NCI-H345 treated with DMSO at 0.1 percent for 48 hours (cell line): ENCODE measurements around the gene POLL.

Experiments
- DNase-seq: peaks from one replicate; lab custom pipeline; 2025; ENCODE audit not compliant: unreplicated experiment; lab: John Stamatoyannopoulos, UW

The POLL gene

GRCh38 chr10:101560298-101561067 is 27.6 kb downstream of the POLL start:
- no peak for DNase-seq

GRCh38 chr10:101559596-101560297 is 28.3 kb downstream of the POLL start:
- DNase-seq: no peak

GRCh38 chr10:101558671-101559595 is 29.1 kb downstream of the POLL start:
- DNase-seq: no peak

GRCh38 chr10:101558204-101558603 is 29.9 kb downstream of the POLL start:
- no peak for DNase-seq

GRCh38 chr10:101557541-101557940 is 30.5 kb downstream of the POLL start:
- no peak for DNase-seq

GRCh38 chr10:101552442-101552841 is 35.6 kb downstream of the POLL start:
- DNase-seq: no peak

GRCh38 chr10:101550965-101551364 is 37.1 kb downstream of the POLL start:
- no peak for DNase-seq

GRCh38 chr10:101545898-101546297 is 42.2 kb downstream of the POLL start:
- DNase-seq: no peak

- DNase-seq: peak; percentile 71
These were observed 49.6 kb downstream of the POLL start for GRCh38 chr10:101538446-101538845.

- no peak for DNase-seq
These were observed 51.3 kb downstream of the POLL start for GRCh38 chr10:101536800-101537199.

GRCh38 chr10:101535949-101536348 is 52.1 kb downstream of the POLL start:
- DNase-seq: no peak

GRCh38 chr10:101529725-101530553 is 58.1 kb downstream of the POLL start:
- no peak for DNase-seq

GRCh38 chr10:101529207-101529606 is 58.9 kb downstream of the POLL start:
- DNase-seq: no peak
